MM.1S (cell line): ENCODE data around the gene CXXC5.

Source experiments
- CTCF ChIP-seq: fragments of 300-600 bp; sonication (generic); IDR thresholded peaks from 2 replicates; pipeline ENCODE4 v1.5.1; 2016; ENCODE audit warnings: antibody characterized with exemption, low read length, mixed read lengths
- EZH2phosphoT487 ChIP-seq: fragments of 300-600 bp; sonication (generic); IDR thresholded peaks from 2 replicates; pipeline ENCODE4 v1.6.1; 2018; ENCODE audit warnings: antibody characterized with exemption, low read length

DNA sequence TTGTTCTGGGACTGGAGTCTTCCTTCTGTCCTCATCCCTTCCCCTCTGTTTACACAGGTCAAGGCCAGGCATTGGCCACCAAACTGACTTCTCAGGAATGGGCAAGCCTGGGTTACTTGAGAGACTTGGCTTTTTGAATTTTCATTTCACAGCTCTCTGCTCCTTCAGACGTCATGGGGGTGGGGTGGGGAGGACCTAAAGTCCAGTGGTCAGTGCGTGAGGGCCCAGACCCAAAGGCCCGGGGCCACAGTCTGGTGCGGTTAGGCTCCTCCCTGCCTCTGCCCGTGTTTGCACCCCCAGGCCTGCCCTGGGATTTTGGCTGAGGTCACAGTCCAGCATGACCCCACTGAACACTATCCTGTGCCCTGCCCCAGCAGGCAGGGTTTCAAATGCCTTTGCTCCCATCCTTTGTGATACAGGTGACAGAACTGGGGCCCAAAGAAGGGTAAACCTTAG lies 4.1 kb upstream of the CXXC5 start:
- TF ChIP-seq CTCF = no peak
- TF ChIP-seq EZH2phosphoT487 = no peak
